ENCODE results near the gene KRTAP27-1. TPM values are rescaled to one million over a fixed set of nuclear protein-coding genes. Genes with fewer than 3 reads are reported as not detected.

The KRTAP27-1 gene
- total RNA-seq, 3 donors from 2014 or later = not detected

- Histone ChIP-seq H3K27me3 (no peaks in the 10 kb centered on the region), H3K9me3 (no peaks in the 10 kb centered on the region), H3K4me1 (no peaks in the 10 kb centered on the region), H3K36me3 (no peaks in the 10 kb centered on the region), H3K27ac (no peak overlapping the region), H3K4me3 (no peak overlapping the region)
- no peak for DNase-seq (ENCODE audit: low spot score in 2 of 2)
- no peak for TF ChIP-seq CTCF (IDR thresholded peaks at IDR 0.05)
- TF ChIP-seq POLR2A (IDR thresholded peaks at IDR 0.05) = no peak
- no peak for TF ChIP-seq POLR2AphosphoS5 (IDR thresholded peaks at IDR 0.05)
- intact Hi-C loops (cut with DNase I; ENCODE audit: low total_unique reads) = no loop called here
Measured at GRCh38 chr21:30338717-30339116, 1.2 kb upstream of the KRTAP27-1 start.

- H3K36me3 ChIP-seq = no peaks in the 10 kb centered on the region
- TF ChIP-seq CTCF (IDR thresholded peaks at IDR 0.05) = no peak
- TF ChIP-seq POLR2AphosphoS5 (IDR thresholded peaks at IDR 0.05) = no peak
- no peak for TF ChIP-seq POLR2A (IDR thresholded peaks at IDR 0.05)
- no peaks in the 10 kb centered on the region for H3K9me3 ChIP-seq
- H3K4me1 ChIP-seq = no peaks in the 10 kb centered on the region
- H3K27me3 ChIP-seq = no peaks in the 10 kb centered on the region
- H3K27ac ChIP-seq = no peak overlapping the region
- intact Hi-C loops (cut with DNase I; ENCODE audit: low total_unique reads) = no loop called here
- H3K4me3 ChIP-seq = no peak overlapping the region
- no peak for DNase-seq (ENCODE audit: low spot score in 2 of 2)
Measured at GRCh38 chr21:30337772-30338171, 278 bp upstream of the KRTAP27-1 start.

GRCh38 chr21:30336596-30336995 lies 898 bp downstream of the KRTAP27-1 start:
- intact Hi-C loops (cut with DNase I; ENCODE audit: low total_unique reads) = no loop called here
- Histone ChIP-seq H3K36me3 (no peaks in the 10 kb centered on the region), H3K9me3 (no peaks in the 10 kb centered on the region), H3K27me3 (no peaks in the 10 kb centered on the region), H3K27ac (no peak overlapping the region), H3K4me1 (no peaks in the 10 kb centered on the region), H3K4me3 (no peak overlapping the region)
- no peak for DNase-seq (ENCODE audit: low spot score in 2 of 2)
- no peak for TF ChIP-seq POLR2A (IDR thresholded peaks at IDR 0.05)

- H3K27ac ChIP-seq = no peak overlapping the region
- H3K4me3 ChIP-seq = no peak overlapping the region
- H3K27me3 ChIP-seq = no peaks in the 10 kb centered on the region
- TF ChIP-seq POLR2A (IDR thresholded peaks at IDR 0.05) = no peak
- no peak for TF ChIP-seq POLR2AphosphoS5 (IDR thresholded peaks at IDR 0.05)
- no peak for TF ChIP-seq CTCF (IDR thresholded peaks at IDR 0.05)
- intact Hi-C loops (cut with DNase I; ENCODE audit: low total_unique reads) = no loop called here
- DNase-seq (ENCODE audit: low spot score in 2 of 2) = no peak
- no peaks in the 10 kb centered on the region for H3K36me3 ChIP-seq
- H3K9me3 ChIP-seq = no peaks in the 10 kb centered on the region
- no peaks in the 10 kb centered on the region for H3K4me1 ChIP-seq
Measured at GRCh38 chr21:30333736-30334135, 3.8 kb downstream of the KRTAP27-1 start.

- TF ChIP-seq CTCF (IDR thresholded peaks at IDR 0.05) = no peak
- no peak for TF ChIP-seq POLR2A (IDR thresholded peaks at IDR 0.05)
- no peak for TF ChIP-seq POLR2AphosphoS5 (IDR thresholded peaks at IDR 0.05)
- Histone ChIP-seq H3K36me3 (no peaks in the 10 kb centered on the region), H3K9me3 (no peaks in the 10 kb centered on the region), H3K4me3 (no peak overlapping the region), H3K4me1 (no peaks in the 10 kb centered on the region), H3K27ac (no peak overlapping the region), H3K27me3 (no peaks in the 10 kb centered on the region)
- DNase-seq (ENCODE audit: low spot score in 2 of 2) = no peak
- intact Hi-C loops (cut with DNase I; ENCODE audit: low total_unique reads) = no loop called here
Measured at GRCh38 chr21:30332681-30333080, 4.8 kb downstream of the KRTAP27-1 start.

All from breast epithelium (tissue), 4 donors.